ENCODE measurements around the gene MUC15. TPM values are rescaled to one million over a fixed set of nuclear protein-coding genes. Genes with fewer than 3 reads are reported as not detected.

Gene MUC15
- total and polyA plus RNA-seq, 2 of the 8 experiments (the other 6 are each of a cell fraction or from before 2014, with no cell fraction given) = not detected

DNA sequence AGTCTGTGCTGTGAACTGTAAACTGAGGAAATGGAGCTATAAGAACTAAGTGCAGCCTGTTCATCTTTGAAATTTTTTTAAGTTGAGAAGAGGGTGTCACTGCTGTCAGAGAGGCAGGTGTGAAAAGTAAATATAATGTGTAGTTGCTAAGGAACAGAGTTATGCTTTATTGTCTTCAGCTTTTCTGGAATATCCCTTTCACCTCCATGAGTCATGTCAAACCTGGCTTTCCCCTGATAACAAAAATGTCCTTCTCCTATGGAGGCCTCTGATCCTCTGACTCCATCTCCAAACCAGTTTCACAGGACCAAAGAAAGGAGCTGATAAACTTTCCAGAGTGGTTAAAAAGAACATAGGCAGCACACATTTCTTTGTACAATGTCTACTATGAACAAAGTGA lies 12.8 kb upstream of the MUC15 start:
- Histone ChIP-seq H3K27ac (ENCODE audit: low read depth, low read length) (no peak overlapping the region), H2AFZ (ENCODE audit: low read length) (no peak overlapping the region), H3K9ac (replicated peaks in 1 of 4; ENCODE audit: extremely low read depth in 1 of 4, low read depth in 3 of 4, low read length in 3 of 4) (no peak overlapping the region), H3K27me3 (replicated peaks in 1 of 4; ENCODE audit: control insufficient read depth in 3 of 4, extremely low read depth in 1 of 4, insufficient read depth in 3 of 4, low read length in 3 of 4) (no peaks in the 10 kb centered on the region), H3K4ac (replicated peaks; ENCODE audit: insufficient read length, low read depth, low read length) (no peak overlapping the region), H3K79me1 (ENCODE audit: low read depth, low read length) (no peaks in the 10 kb centered on the region), H3K23ac (ENCODE audit: insufficient read length) (no peak overlapping the region), H3K79me2 (ENCODE audit: control insufficient read depth in 1 of 2, insufficient read depth in 2 of 2, low read length in 2 of 2) (no peaks in the 10 kb centered on the region), H2BK120ac (replicated peaks; ENCODE audit: low read depth, low read length) (no peak overlapping the region), H4K8ac (ENCODE audit: extremely low read depth, insufficient read depth, low read length) (no peak overlapping the region), H3K23me2 (ENCODE audit: low read depth, low read length) (no peaks in the 10 kb centered on the region), H3K14ac (ENCODE audit: insufficient read length) (no peak overlapping the region), H3K36me3 (ENCODE audit: control insufficient read depth in 2 of 4, insufficient read depth in 4 of 4, low read length in 3 of 4) (no peaks in the 10 kb centered on the region), H3K56ac (replicated peaks; ENCODE audit: insufficient read length, low read depth, low read length) (no peak overlapping the region), H3K4me3 (ENCODE audit: extremely low read depth in 1 of 4, insufficient read depth in 2 of 4, low read depth in 3 of 4, low read length in 4 of 4) (no peak overlapping the region), H2AK5ac (ENCODE audit: low read depth, low read length) (no peak overlapping the region), H2BK20ac (ENCODE audit: low read length) (no peak overlapping the region), H2BK5ac (ENCODE audit: low read depth, low read length) (no peak overlapping the region), H4K5ac (ENCODE audit: insufficient read length, low read depth, low read length) (no peak overlapping the region), H3K4me1 (replicated peaks in 1 of 4; ENCODE audit: control insufficient read depth in 3 of 4, insufficient read depth in 4 of 4, low read length in 3 of 4) (no peaks in the 10 kb centered on the region), H2BK12ac (ENCODE audit: low read depth, low read length) (no peak overlapping the region), H3K4me2 (ENCODE audit: insufficient read depth in 1 of 2, low read depth in 2 of 2, low read length in 2 of 2) (no peak overlapping the region), H3K18ac (ENCODE audit: extremely low read depth, low read length) (no peak overlapping the region), H3K9me3 (ENCODE audit: insufficient read depth in 2 of 2, low read depth in 1 of 2, low read length in 1 of 2) (no peaks in the 10 kb centered on the region), H4K91ac (replicated peaks; ENCODE audit: insufficient read length, low read length) (no peak overlapping the region), H2BK15ac (ENCODE audit: low read length) (no peak overlapping the region), H4K20me1 (replicated peaks in 1 of 2; ENCODE audit: control insufficient read depth in 1 of 2, insufficient read depth in 2 of 2, low read length in 2 of 2) (no peaks in the 10 kb centered on the region)
- FAIRE-seq (no peak), DNase-seq (ENCODE audit: low read depth in 1 of 2, low spot score in 2 of 2) (no peak)
- POLR2A ChIA-PET (ENCODE audit: partially characterized antibody) = no interaction called here
- TF ChIP-seq KDM1A (IDR thresholded peaks at IDR 0.05; ENCODE audit: borderline replicate concordance, low read length) (no peak), FOSL1 (IDR thresholded peaks at IDR 0.05; ENCODE audit: insufficient read depth, low read depth, low read length) (no peak), TAF1 (IDR thresholded peaks at IDR 0.05; ENCODE audit: low read depth, low read length) (no peak), EP300 (IDR thresholded peaks at IDR 0.05; ENCODE audit: borderline replicate concordance in 1 of 2, low read depth in 2 of 2, low read length in 2 of 2) (no peak), EZH2 (IDR thresholded peaks at IDR 0.05; ENCODE audit: low read depth, low read length, severe bottlenecking) (no peak)
- TF ChIP-seq, protein P1, sequence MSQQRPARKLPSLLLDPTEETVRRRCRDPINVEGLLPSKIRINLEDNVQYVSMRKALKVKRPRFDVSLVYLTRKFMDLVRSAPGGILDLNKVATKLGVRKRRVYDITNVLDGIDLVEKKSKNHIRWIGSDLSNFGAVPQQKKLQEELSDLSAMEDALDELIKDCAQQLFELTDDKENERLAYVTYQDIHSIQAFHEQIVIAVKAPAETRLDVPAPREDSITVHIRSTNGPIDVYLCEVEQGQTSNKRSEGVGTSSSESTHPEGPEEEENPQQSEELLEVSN (IDR thresholded peaks at IDR 0.05) = no peak
- TF ChIP-seq, protein P2, sequence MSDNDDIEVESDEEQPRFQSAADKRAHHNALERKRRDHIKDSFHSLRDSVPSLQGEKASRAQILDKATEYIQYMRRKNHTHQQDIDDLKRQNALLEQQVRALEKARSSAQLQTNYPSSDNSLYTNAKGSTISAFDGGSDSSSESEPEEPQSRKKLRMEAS (IDR thresholded peaks at IDR 0.05) = no peak
- CTCF ChIA-PET (ENCODE audit: partially characterized antibody) = no interaction called here
